A673 (cell line): Measurements from ENCODE around the gene AKIRIN1. TPM values are rescaled to one million over a fixed set of nuclear protein-coding genes. Genes with fewer than 3 reads are reported as not detected.

Source experiments
- BruUV-seq: library from RNA; stranded (reverse); fragments of 400-500 nt; replicated peaks from 2 replicates; lab custom pipeline; 2021; lab: Mats Ljungman, UMichigan
- CTCF ChIA-PET: fragments of 300-600 bp; sonication (Branson Sonifier 250); formaldehyde crosslinking; loops from one replicate; lab custom pipeline; 2022; ENCODE audit warnings: antibody characterized with exemption; lab: Charles Lee
- POLR2A ChIA-PET: fragments of 300-600 bp; sonication (Branson Sonifier 250); formaldehyde crosslinking; loops from one replicate; lab custom pipeline; 2022; ENCODE audit warnings: antibody characterized with exemption; ENCODE audit not compliant: low non-redundant PET; lab: Charles Lee
- DNase-seq: peaks from one replicate; pipeline ENCODE4 v3.0.0-alpha.2; 2015; ENCODE audit warnings: low spot score
- H3K27ac ChIP-seq: fragments of 200-600 bp; sonication (generic); 2 replicates; pipeline ENCODE4 v1.5.1; 2016; ENCODE audit warnings: mixed run types, low read depth, mild to moderate bottlenecking, mixed read lengths, antibody characterized with exemption, low read length; ENCODE audit not compliant: poor library complexity, severe bottlenecking
- H3K27me3 ChIP-seq: fragments of 200-600 bp; sonication (generic); replicated peaks from 2 replicates; pipeline ENCODE4 v1.6.1; 2017; ENCODE audit warnings: mixed run types, low read depth, mild to moderate bottlenecking, mixed read lengths, antibody characterized with exemption, low read length; ENCODE audit not compliant: insufficient read depth, poor library complexity
- H3K36me3 ChIP-seq: fragments of 200-600 bp; sonication (generic); 2 replicates; pipeline ENCODE4 v1.6.1; 2016; ENCODE audit warnings: mixed run types, mild to moderate bottlenecking, mixed read lengths, antibody characterized with exemption, low read length; ENCODE audit not compliant: insufficient read depth, poor library complexity, severe bottlenecking
- H3K4me1 ChIP-seq: fragments of 200-600 bp; sonication (generic); 2 replicates; pipeline ENCODE4 v1.6.1; 2017; ENCODE audit warnings: mixed run types, mild to moderate bottlenecking, mixed read lengths, antibody characterized with exemption, low read length; ENCODE audit not compliant: insufficient read depth, poor library complexity, severe bottlenecking
- H3K4me3 ChIP-seq: fragments of 200-600 bp; sonication (generic); 2 replicates; pipeline ENCODE4 v1.5.1; 2016; ENCODE audit warnings: low read depth, mixed run types, mild to moderate bottlenecking, mixed read lengths, low read length; ENCODE audit not compliant: poor library complexity, severe bottlenecking
- H3K9me3 ChIP-seq: fragments of 200-600 bp; sonication (generic); 2 replicates; pipeline ENCODE4 v1.6.1; 2016; ENCODE audit warnings: mixed run types, low read depth, mild to moderate bottlenecking, mixed read lengths, antibody characterized with exemption, low read length; ENCODE audit not compliant: poor library complexity, severe bottlenecking
- EZH2 ChIP-seq: fragments of 200-600 bp; sonication (generic); IDR thresholded peaks from 2 replicates; pipeline ENCODE4 v1.6.1; 2017; ENCODE audit warnings: borderline replicate concordance, low read depth, mild to moderate bottlenecking, mixed read lengths, antibody characterized with exemption, low read length; ENCODE audit not compliant: poor library complexity, severe bottlenecking
- intact Hi-C: fragments of 100-400 bp; cut with micrococcal nuclease; formaldehyde crosslinking; loops from one replicate; pipeline ENCODE4 v1.10.0; 2022; ENCODE audit not compliant: unreplicated experiment
- total RNA-seq: library from RNA; stranded (reverse); gene quantifications from 2 replicates; pipeline ENCODE4 v1.2.3, GENCODE V29; 2021
- TF ChIP-seq, protein P1 (sequence below): fragments of 300-800, 200-600 bp; sonication (generic); conservative IDR thresholded peaks from 2 replicates; pipeline ENCODE4 v1.5.1; 2017; ENCODE audit warnings: low read depth, mild to moderate bottlenecking, antibody characterized with exemption, low read length, moderate library complexity, mixed read lengths

AKIRIN1 gene
- total RNA-seq, 1 experiment from 2014 or later: 87.0 TPM

DNA sequence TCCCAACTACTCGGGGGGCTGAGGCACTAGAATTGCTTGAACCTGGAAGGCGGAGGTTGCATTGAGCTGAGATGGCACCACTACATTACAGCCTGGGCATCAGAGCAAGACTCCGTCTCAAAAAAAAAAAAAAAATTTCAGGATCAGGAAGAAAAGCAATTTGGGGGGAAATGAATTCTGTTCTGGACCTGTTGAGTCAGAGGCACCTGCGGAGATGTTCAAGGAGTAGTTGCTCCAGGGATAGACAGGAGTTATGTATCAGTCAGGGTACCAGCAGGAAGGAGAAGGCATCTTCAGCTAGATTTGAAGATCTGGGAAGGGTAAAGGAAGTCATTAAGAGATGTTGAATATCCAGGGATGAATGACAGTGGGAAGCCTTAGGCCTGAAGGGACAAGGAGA is 46.5 kb upstream of the AKIRIN1 start:
- H3K27me3 ChIP-seq: no peaks in the 10 kb centered on the region
- POLR2A ChIA-PET: no interaction called here
- no peak overlapping the region for H3K27ac ChIP-seq
- no peaks in the 10 kb centered on the region for H3K36me3 ChIP-seq
- no peaks in the 10 kb centered on the region for H3K4me1 ChIP-seq
- TF ChIP-seq EZH2: no peak
- no TSS peak for BruUV-seq
- H3K4me3 ChIP-seq: no peak overlapping the region
- no peaks in the 10 kb centered on the region for H3K9me3 ChIP-seq
- intact Hi-C loops: no loop called here
- DNase-seq: no peak
- CTCF ChIA-PET: no interaction called here

DNA sequence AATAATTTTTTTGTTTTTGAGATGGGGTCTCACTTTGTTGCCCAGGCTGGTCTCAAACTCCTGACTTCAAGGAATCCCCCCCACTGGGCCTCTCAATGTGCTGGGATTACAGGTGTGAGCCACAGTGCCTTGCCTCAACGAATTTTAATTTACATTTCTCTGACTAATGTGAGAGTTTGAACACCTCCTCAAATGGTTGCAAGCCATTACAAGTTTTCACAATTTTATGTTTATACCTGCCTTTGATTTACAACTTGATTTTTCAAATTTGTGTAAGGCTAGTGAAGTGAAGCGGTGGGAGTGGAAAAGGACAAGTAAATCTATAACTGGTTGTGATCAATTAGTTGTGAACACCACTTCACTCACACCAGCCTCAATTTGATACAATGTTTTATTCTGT is 40.5 kb upstream of the AKIRIN1 start:
- no peak for TF ChIP-seq EZH2
- TF ChIP-seq, protein P1, sequence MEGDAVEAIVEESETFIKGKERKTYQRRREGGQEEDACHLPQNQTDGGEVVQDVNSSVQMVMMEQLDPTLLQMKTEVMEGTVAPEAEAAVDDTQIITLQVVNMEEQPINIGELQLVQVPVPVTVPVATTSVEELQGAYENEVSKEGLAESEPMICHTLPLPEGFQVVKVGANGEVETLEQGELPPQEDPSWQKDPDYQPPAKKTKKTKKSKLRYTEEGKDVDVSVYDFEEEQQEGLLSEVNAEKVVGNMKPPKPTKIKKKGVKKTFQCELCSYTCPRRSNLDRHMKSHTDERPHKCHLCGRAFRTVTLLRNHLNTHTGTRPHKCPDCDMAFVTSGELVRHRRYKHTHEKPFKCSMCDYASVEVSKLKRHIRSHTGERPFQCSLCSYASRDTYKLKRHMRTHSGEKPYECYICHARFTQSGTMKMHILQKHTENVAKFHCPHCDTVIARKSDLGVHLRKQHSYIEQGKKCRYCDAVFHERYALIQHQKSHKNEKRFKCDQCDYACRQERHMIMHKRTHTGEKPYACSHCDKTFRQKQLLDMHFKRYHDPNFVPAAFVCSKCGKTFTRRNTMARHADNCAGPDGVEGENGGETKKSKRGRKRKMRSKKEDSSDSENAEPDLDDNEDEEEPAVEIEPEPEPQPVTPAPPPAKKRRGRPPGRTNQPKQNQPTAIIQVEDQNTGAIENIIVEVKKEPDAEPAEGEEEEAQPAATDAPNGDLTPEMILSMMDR: no peak
- H3K9me3 ChIP-seq: no peaks in the 10 kb centered on the region
- ChIA-PET POLR2A (no interaction called here), CTCF (no interaction called here)
- BruUV-seq: no TSS peak
- no peak overlapping the region for H3K27ac ChIP-seq
- H3K4me1 ChIP-seq: no peaks in the 10 kb centered on the region
- intact Hi-C loops: no loop called here
- no peaks in the 10 kb centered on the region for H3K27me3 ChIP-seq
- no peaks in the 10 kb centered on the region for H3K36me3 ChIP-seq
- no peak overlapping the region for H3K4me3 ChIP-seq
- DNase-seq: no peak

DNA sequence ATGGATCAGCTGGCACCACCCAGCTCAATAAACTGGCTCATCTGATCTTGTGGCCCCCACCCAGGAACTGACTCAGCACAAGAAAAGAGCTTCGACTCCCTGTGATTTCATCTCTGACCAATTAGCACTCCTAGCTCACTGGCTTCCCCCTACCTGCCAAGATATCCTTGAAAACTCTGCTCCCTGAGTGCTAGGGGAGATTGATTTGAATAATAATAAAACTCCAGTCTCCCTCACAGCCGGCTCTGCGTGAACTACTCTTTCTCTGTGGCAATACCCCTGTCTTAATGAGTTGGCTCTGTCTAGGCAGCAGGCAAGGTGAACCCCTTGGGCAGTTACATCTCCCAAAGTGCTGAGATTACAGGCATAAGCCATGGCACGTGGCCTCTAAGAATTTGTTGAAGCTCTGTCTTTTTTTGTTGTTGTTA is 37.6 kb upstream of the AKIRIN1 start:
- no peaks in the 10 kb centered on the region for H3K36me3 ChIP-seq
- TF ChIP-seq EZH2: no peak
- TF ChIP-seq, protein P1: no peak
- ChIA-PET CTCF (no interaction called here), POLR2A (interaction anchor here (0.7 kb wide), 1 partner anchor 304 kb away, joined by 3 read pairs; no protein-coding TSS in a partner anchor)
- H3K4me3 ChIP-seq: no peak overlapping the region
- BruUV-seq: no TSS peak
- no peak for DNase-seq
- no peaks in the 10 kb centered on the region for H3K4me1 ChIP-seq
- intact Hi-C loops: no loop called here
- H3K27me3 ChIP-seq: no peaks in the 10 kb centered on the region
- no peak overlapping the region for H3K27ac ChIP-seq
- H3K9me3 ChIP-seq: no peaks in the 10 kb centered on the region

DNA sequence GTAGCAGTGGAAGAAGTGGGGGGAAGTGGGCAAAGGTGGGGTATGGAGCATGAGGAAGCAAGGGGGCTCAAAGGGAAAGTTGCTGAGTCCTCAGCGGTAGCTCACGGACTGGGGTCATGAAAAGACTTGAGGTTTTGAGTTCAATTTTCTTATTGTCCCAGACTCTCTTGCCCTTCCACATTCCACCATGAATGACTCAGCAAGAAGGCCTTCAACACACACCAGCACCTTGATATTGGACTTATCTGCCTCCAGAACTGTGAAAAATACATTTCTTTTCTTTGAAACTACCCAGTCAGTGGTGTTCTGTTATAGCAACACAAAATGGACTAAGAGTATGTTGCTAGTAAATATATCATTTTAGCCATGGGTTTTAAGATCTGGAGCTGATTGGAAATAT is 32.1 kb upstream of the AKIRIN1 start:
- intact Hi-C loops: no loop called here
- Histone ChIP-seq H3K27me3 (no peaks in the 10 kb centered on the region), H3K27ac (no peak overlapping the region), H3K9me3 (no peaks in the 10 kb centered on the region), H3K4me1 (no peaks in the 10 kb centered on the region), H3K36me3 (no peaks in the 10 kb centered on the region), H3K4me3 (no peak overlapping the region)
- POLR2A ChIA-PET: no interaction called here
- BruUV-seq: no TSS peak
- no peak for DNase-seq
- TF ChIP-seq, protein P1: no peak
- no peak for TF ChIP-seq EZH2
- CTCF ChIA-PET: no interaction called here
